ENCODE results near the gene AHCYL2.
A peak's percentile ranks its signal among the peaks of the same experiment; 100 is the strongest.

The AHCYL2 gene

DNA sequence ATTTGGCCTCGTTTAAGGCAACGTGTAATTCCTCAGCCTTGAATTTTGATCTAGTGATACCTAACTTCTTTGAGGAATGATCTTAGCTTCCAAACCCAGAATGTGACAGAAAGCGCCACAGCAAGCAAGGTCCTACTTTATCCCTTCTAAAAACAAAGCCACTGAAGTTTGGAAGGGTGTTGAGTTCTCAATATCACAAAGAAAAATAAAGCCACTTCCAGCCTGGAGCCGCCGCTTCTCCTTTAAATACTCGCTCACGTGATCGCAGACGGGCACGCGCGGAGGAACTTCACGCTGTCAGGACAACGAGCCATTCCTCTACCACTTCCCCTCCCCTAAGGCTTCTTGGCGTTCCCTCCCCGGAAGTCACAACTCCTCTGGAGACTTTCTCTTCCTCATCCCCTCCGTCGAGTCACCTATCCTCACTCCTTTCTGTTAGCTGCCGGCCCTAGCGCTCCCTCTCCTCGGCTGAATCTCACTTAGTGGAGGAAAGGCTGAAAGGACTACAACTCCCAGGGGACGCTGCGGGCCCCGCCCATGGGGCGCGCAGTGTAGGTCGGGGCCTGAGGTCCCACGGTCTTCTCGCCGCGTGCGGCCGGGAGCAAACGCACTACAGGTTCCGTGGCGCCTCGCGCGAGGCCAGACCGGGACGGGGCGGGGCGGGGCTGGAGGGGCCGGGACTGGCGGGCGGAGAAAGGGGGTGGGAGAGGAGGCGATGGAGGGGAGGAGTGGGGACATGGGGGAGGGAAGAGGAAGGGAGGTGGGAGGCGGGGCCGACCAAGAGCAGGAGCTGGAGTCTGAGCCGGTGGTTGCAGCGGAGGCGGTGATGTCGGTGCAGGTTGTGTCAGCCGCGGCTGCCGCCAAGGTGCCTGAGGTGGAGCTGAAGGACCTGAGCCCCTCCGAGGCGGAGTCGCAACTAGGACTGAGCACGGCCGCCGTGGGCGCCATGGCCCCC is at the start of gene AHCYL2:
Gene AHCYL2 (plus strand): TSS at position 780 of the 955 bp plus-strand sequence.
- intact Hi-C loops (cut with DNase I): loop anchor here (10.0 kb wide), 1 partner anchor 390 kb away; the partner anchor contains the start of gene NRF1
- DNase-seq: peak; percentile 94 to 100 (median 98)

DNA sequence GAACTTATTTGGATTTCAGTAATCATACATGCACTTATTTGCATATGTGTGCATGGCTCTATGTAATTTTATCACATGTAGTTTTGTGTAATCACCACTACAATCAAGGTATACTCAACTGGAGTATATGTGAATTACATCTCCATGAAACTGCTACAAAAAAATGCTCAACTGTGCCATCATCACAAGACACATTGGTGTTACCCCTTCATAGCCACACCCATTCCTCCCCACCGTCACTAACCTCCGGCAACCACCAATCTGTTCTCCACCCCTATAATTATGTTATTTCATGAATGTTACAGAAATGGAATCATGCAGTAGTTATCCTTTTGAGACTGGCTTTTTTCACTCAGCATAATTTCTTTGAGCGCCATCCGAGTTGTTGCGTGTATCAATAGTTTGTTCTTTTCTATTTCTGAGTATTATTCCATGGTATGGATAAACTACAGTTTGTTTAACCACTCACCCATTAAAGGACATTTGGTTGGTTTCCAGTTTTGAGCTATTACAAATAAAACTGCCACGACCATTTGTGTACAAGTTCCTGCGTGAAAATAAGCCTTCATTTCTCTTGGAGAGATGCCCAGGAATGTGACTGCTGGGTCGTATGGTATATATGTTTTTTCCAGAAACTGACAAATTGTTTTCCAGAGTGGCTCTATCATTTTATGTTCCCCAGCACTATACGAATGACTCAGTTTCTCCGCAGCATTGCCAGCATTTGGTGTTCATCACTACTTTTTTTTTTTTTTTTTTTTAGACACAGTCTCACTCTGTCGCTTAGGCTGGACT is 47.7 kb upstream of the AHCYL2 start:
- intact Hi-C loops (cut with DNase I): no loop called here
- DNase-seq: no peak

- DNase-seq: peak in 1 of 10 donors; percentile 25
- intact Hi-C loops (cut with DNase I): no loop called here
These were observed 39.7 kb upstream of the AHCYL2 start for GRCh38 chr7:129184981-129185670.

GRCh38 chr7:129186749-129187260 is 38.0 kb upstream of the AHCYL2 start:
- intact Hi-C loops (cut with DNase I): no loop called here
- DNase-seq: peak in 1 of 10 donors; percentile 17

GRCh38 chr7:129187681-129188371 is 37.0 kb upstream of the AHCYL2 start:
- peak in 1 of 10 donors; percentile 8 for DNase-seq
- intact Hi-C loops (cut with DNase I): no loop called here

GRCh38 chr7:129188372-129188891 is 36.4 kb upstream of the AHCYL2 start, which contains the start of gene SMO:
SMO (plus strand) TSS chr7:129188633; CDS start chr7:129189152, 519 bp downstream.
- intact Hi-C loops (cut with DNase I): no loop called here
- DNase-seq: peak in 3 of 10 donors; percentile 33 to 83 (median 34)

GRCh38 chr7:129188892-129189660 is 35.8 kb upstream of the AHCYL2 start:
- intact Hi-C loops (cut with DNase I): no loop called here
- peak in 1 of 10 donors; percentile 80 for DNase-seq

GRCh38 chr7:129189661-129190310 is 35.0 kb upstream of the AHCYL2 start:
- intact Hi-C loops (cut with DNase I): no loop called here
- peak in 1 of 10 donors; percentile 16 for DNase-seq

DNA sequence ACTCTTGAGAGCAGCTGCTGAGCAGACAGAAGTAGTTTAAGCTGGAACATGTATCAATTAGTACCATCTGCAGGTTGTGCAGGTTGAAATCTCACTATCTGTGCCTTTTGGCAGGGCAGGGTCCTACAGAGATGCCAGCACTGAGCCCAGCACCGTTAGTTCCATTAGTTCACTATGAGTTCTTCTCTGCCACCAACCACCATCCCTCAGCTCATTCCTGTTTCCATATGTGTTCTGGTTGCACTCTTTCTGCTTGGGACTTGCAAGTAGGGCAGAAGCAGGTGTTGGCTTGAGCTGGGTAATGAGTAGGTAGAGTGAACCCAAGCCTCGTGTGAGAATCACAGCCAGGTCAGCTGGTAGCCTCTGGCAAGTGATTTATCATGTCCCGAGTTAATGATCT is 33.6 kb upstream of the AHCYL2 start:
- intact Hi-C loops (cut with DNase I): no loop called here
- peak in 1 of 10 donors; percentile 2 for DNase-seq

GRCh38 chr7:129193892-129194291 is 30.9 kb upstream of the AHCYL2 start:
- intact Hi-C loops (cut with DNase I): no loop called here
- DNase-seq: peak in 1 of 10 donors; percentile 21

DNA sequence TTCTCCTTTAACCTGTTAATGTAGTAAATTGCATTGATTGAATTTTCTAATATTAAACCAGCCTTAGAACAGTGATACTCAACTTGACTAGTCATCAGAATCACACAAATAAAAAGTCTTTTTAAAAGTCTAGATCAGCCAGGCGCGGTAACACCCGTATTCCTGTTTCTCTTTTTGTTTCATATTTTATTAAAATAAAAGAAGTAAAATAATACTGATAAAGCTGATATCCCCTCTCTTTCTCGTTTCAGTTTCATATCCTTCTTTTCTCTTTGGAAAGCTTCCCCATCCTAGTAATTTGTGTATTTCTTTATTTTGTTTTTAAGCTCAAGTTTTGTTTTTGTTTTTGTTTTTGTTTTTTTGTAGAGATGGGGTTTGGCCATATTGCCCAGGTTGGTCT is 27.1 kb upstream of the AHCYL2 start:
- intact Hi-C loops (cut with DNase I): no loop called here
- no peak for DNase-seq

DNA sequence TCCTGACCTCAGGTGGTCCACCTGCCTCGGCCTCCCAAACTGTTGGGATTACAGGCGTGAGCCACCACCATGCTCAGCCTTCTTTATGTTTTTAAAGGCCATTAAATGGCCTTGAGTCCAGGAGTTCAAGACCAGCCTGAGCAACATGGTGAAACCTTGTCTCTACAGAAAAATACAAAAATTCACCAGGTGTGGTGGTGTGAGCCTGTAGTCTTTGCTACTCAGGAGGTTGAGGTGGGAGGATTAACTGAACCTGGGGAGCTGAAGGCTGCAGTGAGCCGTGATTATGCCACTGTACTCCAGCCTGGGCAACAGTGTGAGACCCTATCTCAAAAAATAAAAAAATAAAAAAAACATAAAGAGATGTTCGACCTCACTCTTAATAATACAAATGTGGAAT is 25.4 kb upstream of the AHCYL2 start:
- DNase-seq: peak in 1 of 10 donors; percentile 22
- intact Hi-C loops (cut with DNase I): no loop called here

- peak in 1 of 10 donors; percentile 43 for DNase-seq
- intact Hi-C loops (cut with DNase I): no loop called here
These were observed 22.6 kb upstream of the AHCYL2 start for GRCh38 chr7:129202058-129202777.

- DNase-seq: peak in 1 of 10 donors; percentile 57
- intact Hi-C loops (cut with DNase I): no loop called here
These were observed 21.6 kb upstream of the AHCYL2 start for GRCh38 chr7:129203050-129203741.

DNA sequence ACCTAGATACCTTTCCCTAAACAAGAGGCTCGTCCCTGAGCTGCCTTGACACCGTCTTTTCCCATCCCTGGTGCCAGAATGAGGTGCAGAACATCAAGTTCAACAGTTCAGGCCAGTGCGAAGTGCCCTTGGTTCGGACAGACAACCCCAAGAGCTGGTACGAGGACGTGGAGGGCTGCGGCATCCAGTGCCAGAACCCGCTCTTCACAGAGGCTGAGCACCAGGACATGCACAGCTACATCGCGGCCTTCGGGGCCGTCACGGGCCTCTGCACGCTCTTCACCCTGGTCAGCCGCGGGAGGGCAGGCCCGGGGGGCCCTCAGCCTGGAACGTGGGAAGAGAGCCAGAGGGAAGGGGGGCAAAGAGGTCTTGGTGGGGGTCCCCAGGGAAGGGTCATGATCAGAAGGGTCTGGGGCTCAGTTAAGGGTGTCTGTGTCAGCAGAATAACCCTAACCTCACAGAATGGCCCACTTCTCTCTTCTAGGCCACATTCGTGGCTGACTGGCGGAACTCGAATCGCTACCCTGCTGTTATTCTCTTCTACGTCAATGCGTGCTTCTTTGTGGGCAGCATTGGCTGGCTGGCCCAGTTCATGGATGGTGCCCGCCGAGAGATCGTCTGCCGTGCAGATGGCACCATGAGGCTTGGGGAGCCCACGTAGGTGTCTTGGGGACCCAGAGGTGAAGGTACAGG is 19.6 kb upstream of the AHCYL2 start:
- DNase-seq: peak in 1 of 10 donors; percentile 79
- intact Hi-C loops (cut with DNase I): loop anchor here (5.0 kb wide), 1 partner anchor 33 kb away; no protein-coding TSS in a partner anchor

All from posterior cingulate gyrus (tissue), 11 donors.